Measurements from ENCODE around the gene TNN. TPM values are rescaled to one million over a fixed set of nuclear protein-coding genes. Genes with fewer than 3 reads are reported as not detected.

Gene TNN
- total RNA-seq, 2 donors from 2014 or later: not detected

GRCh38 chr1:175054736-175055135, 12.9 kb upstream of the TNN start:
- Mint-ChIP-seq H3K27ac (no peak overlapping the region), H3K9me3 (no peaks in the 10 kb centered on the region), H3K36me3 (no peaks in the 10 kb centered on the region)
- DNase-seq (ENCODE audit: low spot score in 2 of 2): no peak
- no peak for ATAC-seq

DNA sequence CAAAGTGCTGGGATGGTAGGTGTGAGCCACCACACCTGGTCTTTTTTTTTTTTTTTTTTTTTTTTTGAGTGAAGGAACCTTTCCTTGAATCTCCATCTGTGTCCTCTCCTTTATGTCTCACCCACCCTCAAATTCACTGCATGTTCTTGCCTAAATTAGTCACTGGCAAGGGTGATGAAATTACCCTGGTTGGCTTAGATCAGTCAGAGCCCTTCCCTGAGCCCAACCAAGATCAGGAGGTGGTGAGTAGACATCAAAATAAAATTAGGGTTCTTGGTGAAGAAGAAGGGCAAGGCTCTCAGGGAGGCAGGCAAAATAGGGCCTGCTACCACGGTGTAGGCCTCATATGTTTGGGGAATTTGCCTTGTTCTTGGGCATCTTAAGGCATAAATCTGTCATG, 5.3 kb upstream of the TNN start:
- no peak for ATAC-seq
- H3K36me3 Mint-ChIP-seq: no peaks in the 10 kb centered on the region
- H3K9me3 Mint-ChIP-seq: no peaks in the 10 kb centered on the region
- DNase-seq (ENCODE audit: low spot score in 2 of 2): no peak
- no peak overlapping the region for H3K27ac Mint-ChIP-seq

GRCh38 chr1:175062858-175063257, 4.8 kb upstream of the TNN start:
- Mint-ChIP-seq H3K27ac (no peak overlapping the region), H3K9me3 (no peaks in the 10 kb centered on the region), H3K36me3 (no peaks in the 10 kb centered on the region)
- ATAC-seq: no peak
- DNase-seq (ENCODE audit: low spot score in 2 of 2): no peak

DNA sequence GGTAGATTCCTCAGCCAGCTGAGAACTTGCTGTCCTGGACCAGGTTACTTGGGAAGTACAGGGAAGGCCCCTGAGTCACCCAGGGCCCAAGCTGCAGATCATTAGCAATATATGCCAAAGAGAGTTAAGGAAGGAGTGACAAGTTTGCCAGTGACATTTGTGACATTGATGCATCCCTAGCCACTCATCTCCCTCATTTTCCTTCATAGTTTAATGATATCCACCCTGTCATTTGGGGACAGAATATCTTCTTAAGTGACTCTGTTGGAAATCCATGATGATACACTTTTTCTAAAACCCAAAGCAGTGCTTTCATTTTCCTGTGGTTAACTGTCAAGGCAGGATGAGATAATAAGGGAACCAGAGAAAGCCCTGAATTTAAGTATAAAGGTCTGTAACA, 3.2 kb downstream of the TNN start:
- H3K27ac Mint-ChIP-seq: no peak overlapping the region
- H3K36me3 Mint-ChIP-seq: no peaks in the 10 kb centered on the region
- ATAC-seq: no peak

DNA sequence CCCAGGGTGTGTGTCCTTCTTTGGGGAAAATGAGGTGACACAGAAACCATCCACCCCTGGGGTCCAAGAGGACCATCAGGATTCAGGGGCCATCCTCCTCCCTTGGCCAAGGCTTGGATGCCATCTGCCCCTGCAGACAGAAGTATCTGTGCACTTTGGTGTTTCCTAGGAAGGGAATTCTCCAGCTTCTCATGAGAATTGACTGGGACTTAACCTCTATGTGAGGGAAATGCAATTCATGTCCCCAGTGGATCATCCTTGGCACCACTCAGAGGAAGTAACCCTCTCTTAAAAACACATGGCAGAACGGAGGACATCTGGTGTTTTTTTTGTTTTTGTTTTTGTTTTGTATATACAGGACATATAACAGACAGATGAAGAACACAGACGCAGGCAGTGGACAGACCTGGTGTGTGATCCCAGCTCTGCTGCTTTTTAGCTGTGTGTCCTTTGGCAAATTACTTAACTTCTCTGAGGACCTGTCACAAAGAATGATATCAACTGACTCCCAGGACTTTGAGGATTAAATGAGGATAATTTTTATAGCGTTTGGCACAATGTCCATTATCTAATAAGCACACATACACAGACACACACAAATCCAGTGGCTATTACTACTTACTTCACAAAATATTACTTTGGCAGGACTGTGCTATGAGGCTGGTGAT, 3.8 kb downstream of the TNN start:
- H3K36me3 Mint-ChIP-seq: no peaks in the 10 kb centered on the region
- H3K9me3 Mint-ChIP-seq: no peaks in the 10 kb centered on the region
- H3K27ac Mint-ChIP-seq: no peak overlapping the region
- ATAC-seq: no peak
- no peak for DNase-seq (ENCODE audit: low spot score in 2 of 2)

More for the DNA sequence above, 3.2 kb downstream of the TNN start:
- no peaks in the 10 kb centered on the region for H3K9me3 Mint-ChIP-seq
- no peak for DNase-seq (ENCODE audit: low spot score in 2 of 2)

DNA sequence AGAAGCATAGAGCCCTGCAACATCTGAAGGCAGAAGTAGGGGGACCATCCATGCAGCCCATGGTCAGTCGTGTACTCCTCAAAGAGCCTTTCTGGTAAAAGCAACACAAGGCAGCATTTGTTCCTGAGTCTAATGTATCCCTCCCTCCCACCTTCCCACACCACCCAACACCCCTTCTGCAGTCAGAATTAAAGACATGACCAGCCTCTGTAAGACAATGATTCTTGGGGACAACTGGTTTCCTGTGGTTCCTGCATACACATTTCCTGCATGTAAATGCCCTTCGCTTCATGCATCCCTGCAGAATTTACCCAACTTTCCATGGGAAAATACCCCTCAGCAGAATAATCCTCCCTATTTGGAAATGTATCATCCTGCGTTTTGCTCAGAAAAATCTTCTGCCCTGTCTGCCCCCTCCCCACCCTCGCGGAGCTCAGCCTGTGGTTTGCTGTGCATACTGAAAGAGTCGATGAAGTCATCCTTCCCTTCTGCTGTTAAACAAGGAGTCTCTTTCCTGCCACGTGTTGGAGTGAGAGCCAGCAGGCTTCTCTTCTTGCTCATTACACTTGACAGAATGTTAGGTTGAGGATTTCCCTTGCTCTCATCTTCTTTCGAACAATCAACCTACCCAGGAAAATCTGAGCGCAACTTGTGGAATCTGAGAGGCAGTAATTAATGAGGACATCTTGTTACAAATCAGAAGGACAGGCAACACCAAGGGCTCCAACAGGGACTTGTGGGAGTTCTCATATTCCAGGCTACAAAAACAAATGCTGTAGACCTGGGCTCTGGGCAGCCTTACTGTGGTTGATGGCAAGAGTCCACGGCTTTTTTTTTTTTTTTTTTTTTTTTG, 4.7 kb downstream of the TNN start:
- DNase-seq (ENCODE audit: low spot score in 2 of 2) (peak in 1 of 2 donors; percentile 27), ATAC-seq (peak; percentile 93 to 95)
- H3K27ac Mint-ChIP-seq: no peak overlapping the region
- no peaks in the 10 kb centered on the region for H3K36me3 Mint-ChIP-seq
- H3K9me3 Mint-ChIP-seq: no peaks in the 10 kb centered on the region

DNA sequence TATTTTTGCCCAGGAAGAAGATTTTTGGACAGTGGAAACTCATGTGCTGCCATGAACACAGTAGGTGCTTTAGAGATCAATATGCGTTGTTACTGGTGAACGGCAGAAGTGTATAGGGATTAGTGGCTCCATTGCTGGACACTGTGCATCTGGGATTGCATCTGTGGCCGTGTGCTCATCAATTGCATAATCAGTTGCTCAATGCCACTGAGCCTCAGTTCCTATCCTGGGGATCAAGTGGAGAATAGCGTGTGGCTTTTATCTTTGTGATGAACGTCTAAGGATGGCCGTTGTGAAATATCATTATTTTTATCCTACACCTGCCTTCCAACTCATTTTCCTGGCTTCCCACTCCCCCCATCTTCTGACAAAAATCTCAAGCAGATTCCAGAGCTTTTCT, 5.4 kb downstream of the TNN start:
- H3K36me3 Mint-ChIP-seq: no peaks in the 10 kb centered on the region
- ATAC-seq (no peak), DNase-seq (ENCODE audit: low spot score in 2 of 2) (no peak)
- no peaks in the 10 kb centered on the region for H3K9me3 Mint-ChIP-seq
- no peak overlapping the region for H3K27ac Mint-ChIP-seq

GRCh38 chr1:175073633-175074032, 6.0 kb downstream of the TNN start:
- no peak for ATAC-seq
- Mint-ChIP-seq H3K27ac (no peak overlapping the region), H3K9me3 (no peaks in the 10 kb centered on the region), H3K36me3 (no peaks in the 10 kb centered on the region)
- no peak for DNase-seq (ENCODE audit: low spot score in 2 of 2)

GRCh38 chr1:175075572-175076568, 8.2 kb downstream of the TNN start:
- Mint-ChIP-seq H3K9me3 (no peaks in the 10 kb centered on the region), H3K36me3 (no peaks in the 10 kb centered on the region), H3K27ac (no peak overlapping the region)
- no peak for DNase-seq (ENCODE audit: low spot score in 2 of 2)
- ATAC-seq: no peak

DNA sequence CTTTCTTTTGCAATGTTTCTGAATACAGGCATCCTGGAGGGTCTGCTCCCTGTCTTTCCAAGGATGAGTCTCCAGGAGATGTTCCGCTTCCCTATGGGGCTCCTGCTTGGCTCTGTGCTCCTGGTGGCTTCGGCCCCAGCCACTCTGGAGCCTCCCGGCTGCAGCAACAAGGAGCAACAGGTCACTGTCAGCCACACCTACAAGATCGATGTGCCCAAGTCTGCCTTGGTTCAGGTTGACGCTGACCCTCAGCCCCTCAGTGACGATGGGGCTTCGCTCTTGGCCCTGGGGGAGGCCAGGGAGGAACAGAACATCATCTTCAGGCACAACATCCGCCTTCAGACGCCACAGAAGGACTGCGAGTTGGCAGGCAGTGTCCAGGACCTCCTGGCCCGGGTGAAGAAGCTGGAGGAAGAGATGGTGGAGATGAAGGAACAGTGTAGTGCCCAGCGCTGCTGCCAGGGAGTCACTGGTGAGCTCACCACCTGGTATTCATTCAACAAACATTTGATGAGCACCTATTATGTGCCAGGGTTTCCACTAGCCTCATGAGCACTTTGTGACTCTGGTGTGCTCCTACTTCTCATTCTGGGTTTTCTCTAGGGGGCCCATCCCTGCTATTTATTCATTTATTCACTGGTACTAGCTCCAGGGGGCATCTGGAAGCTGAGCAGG, 9.9 kb downstream of the TNN start:
- no peaks in the 10 kb centered on the region for H3K36me3 Mint-ChIP-seq
- H3K9me3 Mint-ChIP-seq: no peaks in the 10 kb centered on the region
- no peak overlapping the region for H3K27ac Mint-ChIP-seq
- ATAC-seq (no peak), DNase-seq (ENCODE audit: low spot score in 2 of 2) (no peak)

DNA sequence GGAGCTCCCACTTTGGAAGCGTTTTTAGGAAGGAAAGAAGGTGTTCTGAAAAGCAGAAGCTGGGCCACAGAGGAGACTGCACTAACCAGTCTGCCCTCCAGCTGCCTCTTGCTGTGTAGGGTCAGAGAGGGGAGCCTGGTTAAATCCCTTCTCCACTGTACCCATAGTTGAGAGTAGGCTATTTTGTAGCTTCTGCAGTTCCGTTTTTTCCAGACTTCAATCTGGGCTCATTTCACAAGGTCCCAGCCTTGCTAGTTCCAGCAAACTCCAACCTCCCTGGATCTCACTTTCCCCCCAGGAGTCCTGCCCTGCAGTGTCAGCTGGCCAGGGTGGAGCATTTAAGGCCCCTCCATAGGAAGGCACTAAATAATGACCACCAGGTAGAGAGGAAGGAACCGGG, 11.0 kb downstream of the TNN start:
- no peaks in the 10 kb centered on the region for H3K36me3 Mint-ChIP-seq

DNA sequence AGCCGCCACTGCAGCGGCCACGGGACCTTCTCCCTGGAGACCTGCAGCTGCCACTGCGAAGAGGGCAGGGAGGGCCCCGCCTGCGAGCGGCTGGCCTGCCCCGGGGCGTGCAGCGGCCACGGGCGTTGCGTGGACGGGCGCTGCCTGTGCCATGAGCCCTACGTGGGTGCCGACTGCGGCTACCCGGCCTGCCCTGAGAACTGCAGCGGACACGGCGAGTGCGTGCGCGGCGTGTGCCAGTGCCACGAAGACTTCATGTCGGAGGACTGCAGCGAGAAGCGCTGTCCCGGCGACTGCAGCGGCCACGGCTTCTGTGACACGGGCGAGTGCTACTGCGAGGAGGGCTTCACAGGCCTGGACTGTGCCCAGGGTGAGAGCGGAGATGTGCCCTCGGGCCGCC, 11.7 kb downstream of the TNN start:
- Mint-ChIP-seq H3K27ac (no peak overlapping the region), H3K9me3 (no peaks in the 10 kb centered on the region), H3K36me3 (no peaks in the 10 kb centered on the region)
- DNase-seq (ENCODE audit: low spot score in 2 of 2) (no peak), ATAC-seq (no peak)

More for the DNA sequence above, 11.0 kb downstream of the TNN start:
- Mint-ChIP-seq H3K9me3 (no peaks in the 10 kb centered on the region), H3K27ac (no peak overlapping the region)
- DNase-seq (ENCODE audit: low spot score in 2 of 2): no peak
- ATAC-seq: no peak

- Mint-ChIP-seq H3K9me3 (no peaks in the 10 kb centered on the region), H3K36me3 (no peaks in the 10 kb centered on the region), H3K27ac (no peak overlapping the region)
- ATAC-seq (no peak), DNase-seq (ENCODE audit: low spot score in 2 of 2) (no peak)
Observed at GRCh38 chr1:175080030-175080429, 12.4 kb downstream of the TNN start.

DNA sequence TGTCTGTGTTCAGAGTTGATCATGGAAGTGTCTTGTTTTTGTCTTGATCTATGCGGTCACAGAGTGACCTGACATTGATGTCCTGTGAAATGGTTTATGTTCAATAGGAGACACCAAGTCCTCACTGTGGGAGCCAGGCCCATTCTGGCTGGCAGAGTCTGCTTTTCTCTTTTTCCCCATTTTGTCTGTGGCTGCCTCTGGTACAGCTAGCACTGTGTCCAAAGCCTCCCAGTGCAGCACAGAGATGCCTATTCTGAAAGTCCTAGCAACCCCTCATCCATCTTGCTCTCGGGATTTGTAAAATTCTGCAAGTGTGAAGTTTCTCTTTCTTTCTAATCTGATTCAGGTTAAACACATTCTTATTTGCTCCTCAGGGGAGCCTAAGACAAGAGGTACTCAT, 14.3 kb downstream of the TNN start:
- ATAC-seq (no peak), DNase-seq (ENCODE audit: low spot score in 2 of 2) (no peak)
- H3K9me3 Mint-ChIP-seq: no peaks in the 10 kb centered on the region
- no peak overlapping the region for H3K27ac Mint-ChIP-seq
- H3K36me3 Mint-ChIP-seq: no peaks in the 10 kb centered on the region

- Mint-ChIP-seq H3K9me3 (no peaks in the 10 kb centered on the region), H3K27ac (no peak overlapping the region), H3K36me3 (no peaks in the 10 kb centered on the region)
- ATAC-seq: no peak
- no peak for DNase-seq (ENCODE audit: low spot score in 2 of 2)
Observed at GRCh38 chr1:175088525-175088951, 20.9 kb downstream of the TNN start.

- ATAC-seq: no peak
- DNase-seq (ENCODE audit: low spot score in 2 of 2): no peak
- H3K9me3 Mint-ChIP-seq: no peaks in the 10 kb centered on the region
- no peak overlapping the region for H3K27ac Mint-ChIP-seq
- no peaks in the 10 kb centered on the region for H3K36me3 Mint-ChIP-seq
Observed at GRCh38 chr1:175089136-175089718, 21.6 kb downstream of the TNN start.

Data from activated naive CD4-positive, alpha-beta T cell treated with anti-CD3 and anti-CD28 coated beads, Interleukin-2, amount 50 U/mL, for 72 hours (primary cell).